ENCODE measurements around the gene PKIG. TPM values are rescaled to one million over a fixed set of nuclear protein-coding genes. Genes with fewer than 3 reads are reported as not detected.

PKIG gene
- total RNA-seq, 1 experiment from 2014 or later, result 27.0 TPM

GRCh38 chr20:44613575-44613974 is 31.2 kb downstream of the PKIG start:
- Histone ChIP-seq H3K23ac (ENCODE audit: insufficient read length, low read depth, low read length) (no peak overlapping the region), H3K79me1 (ENCODE audit: insufficient read depth, low read depth, low read length, poor library complexity, severe bottlenecking) (no peaks in the 10 kb centered on the region), H3K9ac (ENCODE audit: extremely low read depth, insufficient read length, low read length) (no peak overlapping the region), H3T11ph (ENCODE audit: low read length) (no peak overlapping the region), H3K79me2 (ENCODE audit: insufficient read depth, low read length) (no peaks in the 10 kb centered on the region), H3K9me3 (ENCODE audit: control insufficient read depth, low read depth, low read length) (no peaks in the 10 kb centered on the region), H4K8ac (replicated peaks; ENCODE audit: insufficient read length, low read depth, low read length) (no peak overlapping the region), H3K56ac (ENCODE audit: insufficient read length, low read depth, low read length) (no peak overlapping the region), H2BK15ac (ENCODE audit: low read depth, low read length) (no peak overlapping the region), H3K18ac (ENCODE audit: insufficient read length, low read depth, low read length) (no peak overlapping the region), H2BK12ac (ENCODE audit: insufficient read length, low read depth, low read length) (no peak overlapping the region), H2AFZ (ENCODE audit: low read length) (no peak overlapping the region), H3K27me3 (ENCODE audit: insufficient read depth, low read length) (no peaks in the 10 kb centered on the region; the same call in 1 of the 2 replicates), H3K14ac (ENCODE audit: insufficient read depth, low read length) (no peak overlapping the region), H3K4me1 (ENCODE audit: insufficient read depth, low read length) (peaks cover 4% of the 10 kb centered on the region; the same call in 1 of the 2 replicates), H4K20me1 (ENCODE audit: control insufficient read depth, insufficient read depth, insufficient read length) (no peaks in the 10 kb centered on the region), H3K4me2 (ENCODE audit: insufficient read depth, insufficient read length, low read length) (no peak overlapping the region), H3K27ac (ENCODE audit: insufficient read length, low read depth, low read length) (no peak overlapping the region), H4K5ac (ENCODE audit: insufficient read length, low read depth, low read length) (no peak overlapping the region), H2BK20ac (ENCODE audit: low read depth, low read length, poor library complexity, severe bottlenecking) (no peak overlapping the region), H2BK120ac (ENCODE audit: low read depth, low read length, poor library complexity, severe bottlenecking) (no peak overlapping the region), H3K4ac (ENCODE audit: low read depth, low read length) (no peak overlapping the region), H2AK5ac (ENCODE audit: insufficient read length, low read length) (no peak overlapping the region), H4K91ac (ENCODE audit: insufficient read length, low read depth, low read length) (no peak overlapping the region), H2BK5ac (ENCODE audit: insufficient read length, low read length) (no peak overlapping the region), H3K23me2 (ENCODE audit: insufficient read length, low read depth, low read length, poor library complexity, severe bottlenecking) (no peaks in the 10 kb centered on the region)
- H3K27me3 Mint-ChIP-seq (ENCODE audit: low read depth), result peaks cover 36% of the 10 kb centered on the region
- WGBS (ENCODE audit: extremely low coverage, insufficient read length, low lambda C conversion rate), result no CpG with 5 or more reads among the region's 5 CpGs
- H3K9me3 Mint-ChIP-seq, result no peaks in the 10 kb centered on the region; a peak in 2 of 5 replicates
- no peak for DNase-seq
- TF ChIP-seq CTCF (conservative IDR thresholded peaks at IDR 0.05), result no peak
- peaks cover 45 to 53% of the 10 kb centered on the region in 2 experiments for H3K4me1 Mint-ChIP-seq
- no peak overlapping the region for H3K4me3 Mint-ChIP-seq
- peaks cover 4 to 33% (median 16%) of the 10 kb centered on the region in 3 experiments; a peak in 6 of 7 replicates for H3K36me3 Mint-ChIP-seq (ENCODE audit: insufficient read depth in 1 of 3, low read depth in 3 of 3)
- no peak overlapping the region; a peak in 1 of 7 replicates for H3K27ac Mint-ChIP-seq
